GM12878 (cell line): Measurements from ENCODE around the gene KMO. TPM values are rescaled to one million over a fixed set of nuclear protein-coding genes. Genes with fewer than 3 reads are reported as not detected.

Source experiments
- ATAC-seq: fragments of 200-7000 bp; cut with Tn5 transposase; 3 replicates; pipeline ENCODE4 v1.9.1; 2020; ENCODE audit warnings: mild to moderate bottlenecking, moderate library complexity
- BruUV-seq: library from RNA; stranded (reverse); fragments of 400-500 nt; replicated peaks from 2 replicates; lab custom pipeline; 2021; lab: Mats Ljungman, UMichigan
- CTCF ChIA-PET: fragments of 300-600 bp; sonication (Branson Sonifier 250); formaldehyde crosslinking; extraction: SDS; loops from one replicate; lab custom pipeline; 2021; ENCODE audit warnings: inconsistent platforms; lab: Yijun Ruan, JAX
- POLR2A ChIA-PET: fragments of 350-600 bp; formaldehyde crosslinking; extraction: SDS; loops from one replicate; lab custom pipeline; 2021; ENCODE audit warnings: inconsistent platforms; lab: Charles Lee
- RAD21 ChIA-PET: fragments of 300-600 bp; sonication (Branson Sonifier 250); formaldehyde crosslinking; loops from one replicate; lab custom pipeline; 2023; ENCODE audit warnings: antibody characterized with exemption; ENCODE audit not compliant: unreplicated experiment; lab: Charles Lee
- SMC1A ChIA-PET: fragments of 300-600 bp; sonication (Branson Sonifier 250); formaldehyde crosslinking; loops from one replicate; lab custom pipeline; 2023; ENCODE audit not compliant: unreplicated experiment, uncharacterized antibody; lab: Charles Lee
- DNase-seq: peaks from one replicate; pipeline ENCODE4 v3.0.0-alpha.2; 2011; ENCODE audit warnings: low read depth, low spot score
- FAIRE-seq: peaks from 3 replicates; lab custom pipeline; 2011; peaks lifted over from hg19 to GRCh38; lab: Jason Lieb, UNC
- H2AFZ ChIP-seq: 2 replicates; pipeline ENCODE4 v1.6.0; 2011; ENCODE audit warnings: low read depth, low read length, control low read depth; ENCODE audit not compliant: control insufficient read depth
- H3K27ac ChIP-seq: 2 replicates; pipeline ENCODE4 v1.5.1; 2011; ENCODE audit warnings: control low read depth; ENCODE audit not compliant: control insufficient read depth, insufficient read depth
- H3K27me3 ChIP-seq, 2 experiments: replicated peaks in 1 of 2; 2 replicates each; pipeline versions ENCODE4 v1.6.0 to v1.6.1; 2011; ENCODE audit warnings: low read length in 1 of 2; ENCODE audit not compliant: control insufficient read depth in 2 of 2, insufficient read depth in 2 of 2
- H3K36me3 ChIP-seq, 2 experiments: 2 replicates each; pipeline ENCODE4 v1.5.1; 2011; ENCODE audit warnings: low read length in 1 of 2; ENCODE audit not compliant: control insufficient read depth in 2 of 2, insufficient read depth in 2 of 2
- H3K4me1 ChIP-seq: 2 replicates; pipeline ENCODE4 v1.6.1; 2011; ENCODE audit warnings: mild to moderate bottlenecking, low read length, moderate library complexity, mixed read lengths; ENCODE audit not compliant: control insufficient read depth, insufficient read depth
- H3K4me2 ChIP-seq: 2 replicates; pipeline ENCODE4 v1.6.0; 2011; ENCODE audit warnings: control low read depth; ENCODE audit not compliant: control insufficient read depth, insufficient read depth
- H3K4me3 ChIP-seq: fragments of 200-600 bp; sonication (generic); 2 replicates; pipeline ENCODE4 v1.5.1; 2016
- H3K79me2 ChIP-seq: 2 replicates; pipeline ENCODE4 v1.6.0; 2011; ENCODE audit warnings: low read length; ENCODE audit not compliant: control insufficient read depth, insufficient read depth
- H3K9ac ChIP-seq: 2 replicates; pipeline ENCODE4 v1.8.0; 2011; ENCODE audit warnings: low read length, control low read depth, mixed read lengths; ENCODE audit not compliant: control insufficient read depth, insufficient read depth
- H3K9me3 ChIP-seq: replicated peaks from 3 replicates; pipeline ENCODE4 v1.5.1; 2011; ENCODE audit warnings: mild to moderate bottlenecking, low read length; ENCODE audit not compliant: control insufficient read depth, insufficient read depth
- H4K20me1 ChIP-seq: 2 replicates; pipeline ENCODE4 v1.6.0; 2011; ENCODE audit not compliant: control insufficient read depth, insufficient read depth
- CREM ChIP-seq: IDR thresholded peaks from 2 replicates; pipeline ENCODE4 v1.6.1; 2014; ENCODE audit warnings: antibody characterized with exemption, low read depth
- IKZF2 ChIP-seq, 2 experiments: fragments of 450-650 bp; IDR thresholded peaks; 2 replicates each; pipeline ENCODE4 v1.6.1; 2017; ENCODE audit warnings: mild to moderate bottlenecking in 2 of 2, moderate library complexity in 2 of 2
- IRF3 ChIP-seq: fragments of 450-650 bp; IDR thresholded peaks from 2 replicates; pipeline ENCODE4 v1.6.1; 2014; ENCODE audit warnings: mild to moderate bottlenecking
- KDM1A ChIP-seq: fragments of 200-600 bp; sonication (generic); IDR thresholded peaks from 2 replicates; pipeline ENCODE4 v1.6.1; 2016; ENCODE audit warnings: borderline replicate concordance
- MYC ChIP-seq: IDR thresholded peaks from 2 replicates; pipeline ENCODE4 v1.6.1; 2011; ENCODE audit warnings: mild to moderate bottlenecking, low read length, moderate library complexity, inconsistent platforms; ENCODE audit not compliant: insufficient read depth, insufficient replicate concordance, insufficient read length, severe bottlenecking
- NFYB ChIP-seq: IDR thresholded peaks from 2 replicates; pipeline ENCODE4 v1.6.1; 2011; ENCODE audit warnings: low read depth, mild to moderate bottlenecking, low read length, improper control_type of control experiment, moderate library complexity; ENCODE audit not compliant: insufficient read depth
- PML ChIP-seq: IDR thresholded peaks from 2 replicates; pipeline ENCODE4 v1.6.1; 2012; ENCODE audit warnings: low read length, inconsistent platforms
- POLR2AphosphoS5 ChIP-seq: IDR thresholded peaks from 2 replicates; pipeline ENCODE4 v1.6.1; 2011; ENCODE audit warnings: mild to moderate bottlenecking, low read length, inconsistent platforms
- RB1 ChIP-seq: fragments of 450-650 bp; formaldehyde crosslinking; IDR thresholded peaks from 2 replicates; pipeline ENCODE4 v1.6.1; 2017; ENCODE audit warnings: mild to moderate bottlenecking, borderline replicate concordance
- SMC3 ChIP-seq: IDR thresholded peaks from 2 replicates; pipeline ENCODE4 v1.6.1; 2011; ENCODE audit warnings: low read length, improper control_type of control experiment, borderline replicate concordance
- SPI1 ChIP-seq: IDR thresholded peaks from 2 replicates; pipeline ENCODE4 v1.6.1; 2011; ENCODE audit warnings: low read depth, mild to moderate bottlenecking, low read length, moderate library complexity, borderline replicate concordance; ENCODE audit not compliant: insufficient read depth
- TARDBP ChIP-seq: IDR thresholded peaks from 2 replicates; pipeline ENCODE4 v1.6.1; 2016; ENCODE audit warnings: borderline replicate concordance
- ZNF384 ChIP-seq: IDR thresholded peaks from 2 replicates; pipeline ENCODE4 v1.6.1; 2012; ENCODE audit warnings: low read depth, mild to moderate bottlenecking, low read length, improper control_type of control experiment, borderline replicate concordance
- WGBS: methylation state at CpG from one replicate; pipeline ENCODE4 v1.1.6; 2016; ENCODE audit warnings: low lambda C conversion rate; ENCODE audit not compliant: insufficient replicate concordance, insufficient coverage; ENCODE audit errors: missing lambda C conversion rate; 5-methylcytosine and 5-hydroxymethylcytosine counted together
- in situ Hi-C: fragments of 300-500 bp; cut with MboI; formaldehyde crosslinking; loops from 9 replicates; pipeline ENCODE4 v1.14.3; 2018; ENCODE audit warnings: mixed read lengths
- intact Hi-C: fragments of 100-400 bp; cut with micrococcal nuclease; formaldehyde crosslinking; loops from one replicate; pipeline ENCODE4 v1.14.2; 2022; ENCODE audit not compliant: unreplicated experiment
- polyA plus RNA-seq, 11 experiments: library from polyadenylated mRNA; depleted of rRNA in 4 of 11; unstranded in 6 of 11; stranded (reverse) in 5 of 11; fragments of >200 nt; fragmentation: Nextera tagmentation in 4 of 11; fragmentation: Illumina TruSeq in 1 of 11; extraction: Ambion mirVana in 4 of 11; extraction: Trizol in 1 of 11; gene quantifications; 1 replicate in 1 of 11; 2 replicates in 10 of 11; pipeline versions ENCODE4 v1.2.1 to v1.2.3, GENCODE V29; 2011 to 2016; ENCODE audit warnings: inconsistent platforms in 2 of 11, missing spikeins in 2 of 11, low read depth in 1 of 11
- total RNA-seq, 4 experiments: library from RNA; depleted of rRNA in 3 of 4; stranded (reverse); fragments of >200 nt in 3 of 4; fragmentation: Illumina TruSeq in 1 of 4; extraction: Trizol in 1 of 4; gene quantifications; 2 replicates each; pipeline versions ENCODE4 v1.2.1 to v1.2.3, GENCODE V29; 2013 to 2021
- TF ChIP-seq, protein P1 (sequence below): IDR thresholded peaks from 2 replicates; pipeline ENCODE4 v1.6.1; 2012; ENCODE audit warnings: mild to moderate bottlenecking, low read depth, low read length
- TF ChIP-seq, protein P2 (sequence below): IDR thresholded peaks from 2 replicates; pipeline ENCODE4 v1.6.1; 2012; ENCODE audit warnings: low read depth, low read length, improper control_type of control experiment
- TF ChIP-seq, protein P3 (sequence below): fragments of 450-650 bp; formaldehyde crosslinking; IDR thresholded peaks from 2 replicates; pipeline ENCODE4 v1.4.0; 2020; ENCODE audit warnings: mild to moderate bottlenecking, moderate library complexity

Gene KMO
- total and polyA plus RNA-seq, 10 of the 15 experiments (the other 5 are each of a cell fraction or from before 2014, with no cell fraction given): 0.68 to 5.9 (median 1.5) TPM

GRCh38 chr1:241632987-241633386, 100.8 kb downstream of the KMO start:
- DNase-seq (no peak), ATAC-seq (no peak), FAIRE-seq (no peak)
- H3K4me2 ChIP-seq: no peak overlapping the region
- no peaks in the 10 kb centered on the region; a peak in 1 of 4 replicates for H3K36me3 ChIP-seq
- WGBS: 97% methylated on average over 3 of the region's 3 CpGs
- in situ Hi-C loops (no loop called here), intact Hi-C loops (no loop called here)
- no peak overlapping the region for H3K9ac ChIP-seq
- no TSS peak for BruUV-seq
- no peak overlapping the region for H3K4me3 ChIP-seq
- H3K4me1 ChIP-seq: peaks cover 5% of the 10 kb centered on the region
- H4K20me1 ChIP-seq: no peaks in the 10 kb centered on the region
- no peak overlapping the region for H3K27ac ChIP-seq
- no peaks in the 10 kb centered on the region for H3K27me3 ChIP-seq
- ChIA-PET CTCF (interaction anchor here (1.3 to 2.5 kb wide), 3 partner anchors 9 to 202 kb away, joined by 3 to 10 read pairs (median 4); no protein-coding TSS in a partner anchor), RAD21 (no interaction called here), SMC1A (interaction anchor here (0.7 kb wide), 1 partner anchor 151 kb away, joined by 3 read pairs; no protein-coding TSS in a partner anchor), POLR2A (no interaction called here)
- H2AFZ ChIP-seq: no peak overlapping the region
- H3K79me2 ChIP-seq: peaks cover 21% of the 10 kb centered on the region
- no peaks in the 10 kb centered on the region for H3K9me3 ChIP-seq
- TF ChIP-seq TARDBP (no peak), POLR2AphosphoS5 (no peak), IKZF2 (IDR thresholded peaks at IDR 0.05) (no peak), KDM1A (no peak), RB1 (no peak), NFYB (no peak), IRF3 (no peak), CREM (no peak), SPI1 (no peak), PML (no peak), SMC3 (no peak), MYC (no peak), ZNF384 (no peak)
- TF ChIP-seq, protein P1, sequence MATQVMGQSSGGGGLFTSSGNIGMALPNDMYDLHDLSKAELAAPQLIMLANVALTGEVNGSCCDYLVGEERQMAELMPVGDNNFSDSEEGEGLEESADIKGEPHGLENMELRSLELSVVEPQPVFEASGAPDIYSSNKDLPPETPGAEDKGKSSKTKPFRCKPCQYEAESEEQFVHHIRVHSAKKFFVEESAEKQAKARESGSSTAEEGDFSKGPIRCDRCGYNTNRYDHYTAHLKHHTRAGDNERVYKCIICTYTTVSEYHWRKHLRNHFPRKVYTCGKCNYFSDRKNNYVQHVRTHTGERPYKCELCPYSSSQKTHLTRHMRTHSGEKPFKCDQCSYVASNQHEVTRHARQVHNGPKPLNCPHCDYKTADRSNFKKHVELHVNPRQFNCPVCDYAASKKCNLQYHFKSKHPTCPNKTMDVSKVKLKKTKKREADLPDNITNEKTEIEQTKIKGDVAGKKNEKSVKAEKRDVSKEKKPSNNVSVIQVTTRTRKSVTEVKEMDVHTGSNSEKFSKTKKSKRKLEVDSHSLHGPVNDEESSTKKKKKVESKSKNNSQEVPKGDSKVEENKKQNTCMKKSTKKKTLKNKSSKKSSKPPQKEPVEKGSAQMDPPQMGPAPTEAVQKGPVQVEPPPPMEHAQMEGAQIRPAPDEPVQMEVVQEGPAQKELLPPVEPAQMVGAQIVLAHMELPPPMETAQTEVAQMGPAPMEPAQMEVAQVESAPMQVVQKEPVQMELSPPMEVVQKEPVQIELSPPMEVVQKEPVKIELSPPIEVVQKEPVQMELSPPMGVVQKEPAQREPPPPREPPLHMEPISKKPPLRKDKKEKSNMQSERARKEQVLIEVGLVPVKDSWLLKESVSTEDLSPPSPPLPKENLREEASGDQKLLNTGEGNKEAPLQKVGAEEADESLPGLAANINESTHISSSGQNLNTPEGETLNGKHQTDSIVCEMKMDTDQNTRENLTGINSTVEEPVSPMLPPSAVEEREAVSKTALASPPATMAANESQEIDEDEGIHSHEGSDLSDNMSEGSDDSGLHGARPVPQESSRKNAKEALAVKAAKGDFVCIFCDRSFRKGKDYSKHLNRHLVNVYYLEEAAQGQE: no peak
- TF ChIP-seq, protein P2, sequence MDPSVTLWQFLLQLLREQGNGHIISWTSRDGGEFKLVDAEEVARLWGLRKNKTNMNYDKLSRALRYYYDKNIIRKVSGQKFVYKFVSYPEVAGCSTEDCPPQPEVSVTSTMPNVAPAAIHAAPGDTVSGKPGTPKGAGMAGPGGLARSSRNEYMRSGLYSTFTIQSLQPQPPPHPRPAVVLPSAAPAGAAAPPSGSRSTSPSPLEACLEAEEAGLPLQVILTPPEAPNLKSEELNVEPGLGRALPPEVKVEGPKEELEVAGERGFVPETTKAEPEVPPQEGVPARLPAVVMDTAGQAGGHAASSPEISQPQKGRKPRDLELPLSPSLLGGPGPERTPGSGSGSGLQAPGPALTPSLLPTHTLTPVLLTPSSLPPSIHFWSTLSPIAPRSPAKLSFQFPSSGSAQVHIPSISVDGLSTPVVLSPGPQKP: no peak
- TF ChIP-seq, protein P3, sequence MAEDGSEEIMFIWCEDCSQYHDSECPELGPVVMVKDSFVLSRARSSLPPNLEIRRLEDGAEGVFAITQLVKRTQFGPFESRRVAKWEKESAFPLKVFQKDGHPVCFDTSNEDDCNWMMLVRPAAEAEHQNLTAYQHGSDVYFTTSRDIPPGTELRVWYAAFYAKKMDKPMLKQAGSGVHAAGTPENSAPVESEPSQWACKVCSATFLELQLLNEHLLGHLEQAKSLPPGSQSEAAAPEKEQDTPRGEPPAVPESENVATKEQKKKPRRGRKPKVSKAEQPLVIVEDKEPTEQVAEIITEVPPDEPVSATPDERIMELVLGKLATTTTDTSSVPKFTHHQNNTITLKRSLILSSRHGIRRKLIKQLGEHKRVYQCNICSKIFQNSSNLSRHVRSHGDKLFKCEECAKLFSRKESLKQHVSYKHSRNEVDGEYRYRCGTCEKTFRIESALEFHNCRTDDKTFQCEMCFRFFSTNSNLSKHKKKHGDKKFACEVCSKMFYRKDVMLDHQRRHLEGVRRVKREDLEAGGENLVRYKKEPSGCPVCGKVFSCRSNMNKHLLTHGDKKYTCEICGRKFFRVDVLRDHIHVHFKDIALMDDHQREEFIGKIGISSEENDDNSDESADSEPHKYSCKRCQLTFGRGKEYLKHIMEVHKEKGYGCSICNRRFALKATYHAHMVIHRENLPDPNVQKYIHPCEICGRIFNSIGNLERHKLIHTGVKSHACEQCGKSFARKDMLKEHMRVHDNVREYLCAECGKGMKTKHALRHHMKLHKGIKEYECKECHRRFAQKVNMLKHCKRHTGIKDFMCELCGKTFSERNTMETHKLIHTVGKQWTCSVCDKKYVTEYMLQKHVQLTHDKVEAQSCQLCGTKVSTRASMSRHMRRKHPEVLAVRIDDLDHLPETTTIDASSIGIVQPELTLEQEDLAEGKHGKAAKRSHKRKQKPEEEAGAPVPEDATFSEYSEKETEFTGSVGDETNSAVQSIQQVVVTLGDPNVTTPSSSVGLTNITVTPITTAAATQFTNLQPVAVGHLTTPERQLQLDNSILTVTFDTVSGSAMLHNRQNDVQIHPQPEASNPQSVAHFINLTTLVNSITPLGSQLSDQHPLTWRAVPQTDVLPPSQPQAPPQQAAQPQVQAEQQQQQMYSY (CRISPR knock-in tag): no peak
